GM19372 (cell line): ENCODE data around the gene TMED6.
A peak's percentile ranks its signal among the peaks of the same experiment; 100 is the strongest.

Source experiments
- ATAC-seq: cut with Tn5 transposase; IDR thresholded peaks from one replicate; pipeline ENCODE4 v1.9.1; 2021; ENCODE audit warnings: mild to moderate bottlenecking, low read depth, moderate library complexity; ENCODE audit not compliant: unreplicated experiment

Gene TMED6

GRCh38 chr16:69324585-69325253, 26.9 kb downstream of the TMED6 start:
- ATAC-seq = no peak

DNA sequence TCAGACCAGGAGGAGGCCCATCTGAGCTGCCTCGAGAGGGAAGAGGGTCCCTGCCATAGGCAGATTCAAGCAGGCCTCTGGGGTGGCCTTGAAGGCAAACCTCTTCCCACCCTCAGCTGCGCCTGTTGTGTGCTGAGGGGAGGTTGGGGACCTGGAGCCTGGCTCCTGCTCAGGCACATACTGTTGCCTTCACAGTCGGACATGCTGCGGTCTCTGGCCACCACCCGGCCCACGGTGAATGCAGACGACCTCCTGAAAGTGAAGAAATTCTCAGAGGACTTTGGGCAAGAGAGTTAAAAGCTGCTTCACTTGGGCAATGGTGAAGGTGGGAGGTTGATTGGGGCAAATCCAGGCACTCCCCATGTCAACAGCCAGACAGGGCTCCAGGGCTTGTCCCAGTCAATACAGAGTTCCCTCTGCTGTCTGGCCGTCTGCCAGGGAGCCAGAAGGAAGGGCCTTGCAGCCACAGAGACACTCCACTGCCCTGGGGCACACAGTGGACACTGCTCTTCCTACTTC, 27.5 kb downstream of the TMED6 start:
- no peak for ATAC-seq

DNA sequence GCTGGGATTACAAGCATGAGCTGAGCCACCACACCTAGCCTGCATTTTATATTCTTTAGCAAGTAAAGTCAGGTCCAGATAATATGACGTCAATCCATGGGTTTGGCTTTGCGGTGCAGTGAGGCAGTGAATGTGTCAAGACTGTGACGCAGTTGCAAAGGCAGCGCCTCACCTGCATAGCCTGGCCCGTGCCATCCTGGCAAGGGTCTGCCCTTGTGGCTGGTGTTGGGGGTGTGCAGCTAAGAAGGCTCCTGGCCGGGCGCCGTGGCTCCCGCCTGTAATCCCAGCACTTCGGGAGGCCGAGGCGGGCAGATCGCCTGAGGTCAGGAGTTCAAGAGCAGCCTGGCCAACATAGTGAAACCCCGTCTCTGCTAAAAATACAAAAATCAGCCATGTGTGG, 28.2 kb downstream of the TMED6 start:
- no peak for ATAC-seq

DNA sequence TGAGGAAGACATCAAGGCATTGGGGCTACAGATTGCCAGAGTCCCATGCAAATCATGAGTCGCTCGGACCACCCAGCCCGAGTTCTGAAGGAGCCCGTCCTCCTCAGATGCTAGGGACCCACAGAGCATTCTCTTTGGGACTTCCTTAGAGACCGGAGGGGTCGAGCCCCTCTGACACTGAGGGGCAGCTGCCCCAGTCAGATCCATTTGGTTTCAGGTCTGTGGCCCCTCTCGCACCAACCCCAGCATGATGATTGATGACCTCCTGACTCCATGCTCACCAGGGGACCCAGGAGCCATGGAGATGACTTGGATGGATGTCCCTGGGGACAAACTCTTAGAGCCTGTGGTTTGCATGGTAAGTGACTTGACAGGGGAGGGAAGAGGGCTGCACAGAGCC, 29.2 kb downstream of the TMED6 start:
- ATAC-seq = no peak

GRCh38 chr16:69321080-69321479, 30.5 kb downstream of the TMED6 start:
- ATAC-seq = no peak

- no peak for ATAC-seq
These were observed 30.9 kb downstream of the TMED6 start for GRCh38 chr16:69320740-69321073.

DNA sequence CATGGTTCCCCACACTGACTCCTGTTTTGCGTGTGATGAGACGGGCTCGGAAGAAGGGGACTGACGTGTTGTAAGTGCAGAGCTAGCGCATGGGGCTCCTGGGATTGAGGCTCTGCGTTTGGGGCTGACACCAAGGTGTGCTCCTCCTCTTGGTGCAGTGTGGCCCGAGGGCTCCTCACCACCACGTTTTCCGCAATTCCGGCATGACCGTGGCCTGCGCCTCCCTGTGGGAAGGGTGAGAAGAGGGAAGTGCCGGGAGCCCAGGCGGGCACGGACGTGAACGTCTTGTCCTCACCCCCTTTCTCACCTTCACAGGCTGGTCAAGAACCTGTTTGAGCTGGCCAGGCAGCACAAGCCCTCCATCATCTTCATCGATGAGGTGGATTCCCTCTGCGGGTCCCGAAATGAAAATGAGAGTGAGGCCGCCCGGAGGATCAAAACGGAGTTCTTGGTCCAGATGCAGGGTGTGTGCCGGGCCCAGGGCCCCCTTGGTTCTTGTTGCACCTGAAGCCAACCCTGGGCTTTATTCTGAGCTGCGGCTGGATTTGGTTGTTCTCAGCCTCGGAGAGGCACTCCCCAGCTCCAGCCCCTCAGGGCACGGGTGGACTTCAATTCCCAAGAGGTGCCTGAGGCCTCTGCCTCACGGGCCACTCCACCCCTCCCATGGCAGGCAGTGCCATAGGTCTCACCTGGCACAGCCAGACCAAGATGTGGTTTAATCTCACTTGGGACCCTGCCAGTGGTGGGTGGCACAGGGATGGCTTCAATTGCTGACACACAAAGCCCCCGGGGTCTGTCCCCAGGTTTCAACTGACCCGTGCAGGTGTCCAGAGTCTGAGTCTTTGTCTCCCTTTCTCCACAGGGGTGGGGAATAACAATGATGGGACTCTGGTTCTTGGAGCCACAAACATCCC, 31.5 kb downstream of the TMED6 start:
- no peak for ATAC-seq

DNA sequence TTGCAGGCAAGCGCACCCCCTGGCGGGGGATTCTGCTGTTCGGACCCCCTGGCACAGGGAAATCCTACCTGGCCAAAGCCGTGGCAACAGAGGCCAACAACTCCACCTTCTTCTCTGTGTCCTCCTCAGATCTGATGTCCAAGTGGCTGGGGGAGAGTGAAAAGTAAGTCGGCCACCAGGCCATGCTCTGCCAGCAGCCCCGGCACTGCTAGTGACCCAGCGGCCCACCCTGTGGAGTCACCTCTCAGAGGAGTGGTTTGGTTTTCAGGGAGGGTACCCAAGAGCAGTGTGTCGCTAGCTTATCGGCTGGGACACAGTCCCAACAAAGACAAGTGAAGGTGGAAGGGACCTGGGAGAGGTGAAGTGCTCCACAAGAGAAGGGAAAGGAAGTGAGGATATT, 32.2 kb downstream of the TMED6 start:
- no peak for ATAC-seq

DNA sequence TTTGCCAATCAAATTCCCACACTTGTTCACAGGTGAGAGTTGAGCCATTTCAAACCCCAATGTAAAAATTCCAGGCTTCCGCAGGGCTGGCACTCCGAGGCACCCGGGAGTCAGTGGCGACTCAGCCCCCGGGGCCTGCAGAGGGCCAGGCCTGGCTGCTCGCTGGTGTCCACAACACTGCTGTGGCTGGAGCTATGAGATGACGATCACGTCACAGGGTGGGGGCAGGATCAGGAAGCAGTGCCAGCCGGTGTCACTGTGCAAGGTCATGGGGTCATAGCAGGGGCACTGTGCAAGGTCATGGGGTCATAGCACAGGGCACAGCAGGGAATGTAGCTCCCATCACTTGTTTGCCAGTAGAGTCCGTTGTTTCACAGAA, 32.7 kb downstream of the TMED6 start:
- no peak for ATAC-seq

GRCh38 chr16:69318177-69318910, 33.2 kb downstream of the TMED6 start:
- no peak for ATAC-seq

- ATAC-seq = no peak
These were observed 35.0 kb downstream of the TMED6 start for GRCh38 chr16:69316595-69317034.

DNA sequence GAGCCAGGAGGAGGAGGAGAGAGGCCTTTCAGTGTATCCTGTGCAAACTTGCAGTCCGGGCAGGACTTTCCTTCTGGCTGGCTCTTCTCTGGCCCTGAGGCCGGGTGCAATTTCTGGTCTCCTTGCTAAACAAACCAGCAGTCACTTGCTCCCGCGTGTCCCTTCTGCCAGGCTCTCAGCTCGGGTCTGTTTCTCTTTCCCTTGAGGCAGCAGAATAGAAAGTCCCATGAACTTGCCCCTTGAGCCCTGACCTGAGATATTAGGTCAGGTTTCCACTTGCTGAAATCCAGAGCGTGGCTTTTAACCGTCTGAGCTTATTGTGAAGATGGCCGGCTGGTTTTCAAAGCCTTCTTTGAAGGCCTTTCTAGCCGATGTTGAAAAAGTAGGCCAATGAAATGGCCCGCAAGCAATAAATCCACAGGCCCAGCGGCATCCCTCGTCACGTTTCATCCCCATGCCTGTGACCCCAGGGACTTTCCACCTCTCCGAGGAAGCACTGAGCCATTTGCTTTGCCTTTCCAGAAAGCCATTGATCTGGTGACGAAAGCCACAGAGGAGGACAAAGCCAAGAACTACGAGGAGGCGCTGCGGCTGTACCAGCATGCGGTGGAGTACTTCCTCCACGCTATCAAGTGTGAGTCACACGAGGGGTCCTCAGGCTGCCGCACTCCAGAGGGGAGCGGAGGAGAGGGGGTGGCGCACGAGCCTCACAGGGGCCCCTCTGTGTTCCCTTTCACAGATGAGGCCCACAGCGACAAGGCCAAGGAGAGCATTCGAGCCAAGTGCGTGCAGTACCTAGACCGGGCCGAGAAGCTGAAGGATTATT, 35.9 kb downstream of the TMED6 start:
- ATAC-seq = no peak

DNA sequence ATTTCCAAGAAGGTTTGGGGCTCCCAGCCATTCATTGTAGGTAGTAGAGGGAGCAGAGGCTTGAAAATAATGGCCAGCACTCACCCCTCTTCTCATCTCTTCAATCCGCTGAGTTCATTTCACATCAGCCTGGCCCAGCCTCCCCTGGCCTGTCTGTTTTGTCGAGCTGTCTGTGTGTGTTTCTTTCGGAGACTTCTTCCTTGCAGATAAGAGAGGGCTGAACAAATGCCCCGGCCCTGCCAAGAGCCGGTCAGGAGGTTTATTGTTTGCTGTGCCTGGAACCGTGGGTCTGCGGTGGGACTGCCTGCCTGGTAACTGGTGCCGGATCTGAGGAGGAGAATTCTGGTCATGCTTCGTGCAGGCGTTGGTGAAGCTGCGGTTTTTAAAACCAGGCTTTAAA, 37.1 kb downstream of the TMED6 start:
- no peak for ATAC-seq

DNA sequence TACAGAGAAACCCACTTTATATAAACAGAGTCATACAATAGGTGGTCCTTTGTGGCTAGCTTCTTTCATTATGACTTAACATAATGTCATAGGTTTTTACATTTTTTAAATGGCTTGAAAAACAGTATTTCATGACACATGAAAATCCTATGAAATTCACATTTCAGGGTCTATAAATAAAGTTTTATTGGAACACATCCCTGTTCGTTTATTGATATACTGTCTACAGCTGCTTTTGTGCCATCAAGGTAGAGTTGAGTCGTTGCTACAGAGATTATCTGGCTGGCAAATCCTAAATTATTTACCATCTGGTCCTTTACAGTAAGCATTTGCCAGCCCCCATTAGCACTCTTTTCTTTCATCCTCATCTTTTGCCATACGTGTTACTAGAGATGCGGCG, 38.1 kb downstream of the TMED6 start:
- ATAC-seq = no peak

- peak; percentile 44 for ATAC-seq
These were observed 39.8 kb downstream of the TMED6 start for GRCh38 chr16:69311533-69312387.

DNA sequence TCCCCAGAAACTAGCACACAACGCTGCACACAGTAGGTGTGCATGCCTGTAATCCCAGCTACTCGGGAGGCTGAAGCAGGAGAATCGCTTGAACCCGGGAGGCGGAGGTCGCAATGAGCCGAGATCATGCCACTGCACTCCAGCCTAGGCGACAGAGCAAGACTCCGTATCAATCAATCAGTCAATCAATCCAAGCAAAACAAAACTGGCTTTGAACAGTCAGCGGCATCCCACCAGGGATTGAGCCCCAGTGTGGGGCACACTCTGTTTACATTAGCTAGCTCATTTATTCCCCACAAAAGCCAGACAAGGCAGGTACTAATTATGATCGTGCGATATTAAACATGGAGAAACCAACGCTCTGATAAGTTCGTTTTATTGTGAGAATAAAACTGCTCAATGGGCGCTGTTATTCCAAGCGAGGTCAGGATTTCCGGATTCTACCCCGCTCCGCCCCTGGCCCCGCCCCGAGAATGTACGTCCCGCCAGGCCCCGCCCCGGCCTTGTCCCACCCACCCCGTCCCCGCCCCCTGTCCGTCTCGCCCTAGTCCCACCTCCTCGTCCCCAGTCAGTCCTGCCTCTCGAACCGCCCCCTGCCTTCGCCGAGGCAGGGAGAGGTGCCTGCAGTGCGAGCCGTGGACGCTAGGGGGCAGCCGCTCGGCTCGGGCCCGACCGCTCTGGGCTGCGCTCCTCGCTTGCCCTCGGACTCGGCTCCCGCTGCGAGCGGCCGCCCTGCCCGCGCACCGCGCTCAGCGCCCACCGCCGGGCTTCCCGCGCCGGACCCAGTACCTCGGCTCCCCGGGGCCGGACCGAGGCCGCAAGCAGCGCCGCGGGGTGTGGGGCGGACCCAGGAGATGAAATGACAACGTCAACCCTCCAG, 40.7 kb downstream of the TMED6 start, which contains the start of gene VPS4A:
Gene VPS4A, plus strand, starts transcription at position 698 of the 880 bp plus-strand sequence. Its CDS starts 162 bp downstream, at position 860.
- ATAC-seq = peak; percentile 96

GRCh38 chr16:69309316-69309715, 42.3 kb downstream of the TMED6 start:
- ATAC-seq = no peak

DNA sequence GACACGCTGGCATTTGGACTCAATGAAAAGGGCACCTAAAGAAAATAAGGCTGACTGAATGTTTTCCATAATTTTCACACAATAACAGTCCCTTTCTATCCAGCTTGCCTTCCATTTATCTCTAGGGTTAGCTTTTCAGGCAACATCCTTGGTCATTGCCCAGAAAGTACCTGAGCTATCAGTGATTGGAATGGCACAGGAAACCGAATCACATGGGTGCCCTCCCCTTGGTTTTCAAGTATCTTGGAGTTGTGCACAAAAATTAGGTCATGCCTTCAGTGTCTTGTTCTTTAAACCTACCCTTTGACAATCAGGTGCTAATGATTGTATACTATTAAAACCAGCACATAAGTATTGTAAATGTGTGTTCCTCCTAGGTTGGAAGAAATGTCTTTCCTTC, 43.7 kb downstream of the TMED6 start:
- no peak for ATAC-seq
